RWPE2 (cell line): ENCODE results near the gene TSHZ2.

ENCODE experiments used
- ATAC-seq: fragments of 200-7000 bp; cut with Tn5 transposase; 3 replicates; pipeline ENCODE4 v1.9.1; 2021; ENCODE audit warnings: low read depth
- DNase-seq: peaks from one replicate; pipeline ENCODE4 v3.0.0-alpha.2; 2020; ENCODE audit warnings: low spot score
- H3K27ac ChIP-seq: fragments of 450-650 bp; 2 replicates; pipeline ENCODE4 v1.5.1; 2017; ENCODE audit warnings: mild to moderate bottlenecking; ENCODE audit not compliant: poor library complexity, severe bottlenecking
- H3K27me3 ChIP-seq: fragments of 250-450 bp; sonication (Bioruptor Pico); 2 replicates; pipeline ENCODE4 v1.5.1; 2021; ENCODE audit warnings: mild to moderate bottlenecking, moderate library complexity; ENCODE audit not compliant: insufficient read depth, poor library complexity, severe bottlenecking
- H3K36me3 ChIP-seq: fragments of 250-450 bp; sonication (Bioruptor Pico); 2 replicates; pipeline ENCODE4 v1.5.1; 2020; ENCODE audit warnings: low read depth, mild to moderate bottlenecking, moderate library complexity
- H3K4me1 ChIP-seq: fragments of 250-450 bp; sonication (Bioruptor Pico); 2 replicates; pipeline ENCODE4 v1.5.1; 2021; ENCODE audit warnings: mild to moderate bottlenecking, moderate library complexity; ENCODE audit not compliant: insufficient read depth, poor library complexity, severe bottlenecking
- H3K4me3 ChIP-seq: fragments of 250-450 bp; sonication (Bioruptor Pico); 2 replicates; pipeline ENCODE4 v1.5.1; 2021; ENCODE audit warnings: mild to moderate bottlenecking, moderate library complexity; ENCODE audit not compliant: severe bottlenecking
- H3K9me3 ChIP-seq: fragments of 250-450 bp; sonication (Bioruptor Pico); 2 replicates; pipeline ENCODE4 v1.5.1; 2021; ENCODE audit warnings: mild to moderate bottlenecking, moderate library complexity; ENCODE audit not compliant: severe bottlenecking
- TF ChIP-seq, protein P1 (sequence below): fragments of 450-650 bp; IDR thresholded peaks from one replicate; pipeline ENCODE4 v1.5.1; 2017; ENCODE audit warnings: mild to moderate bottlenecking, moderate library complexity; ENCODE audit not compliant: poor library complexity, severe bottlenecking

Gene TSHZ2

DNA sequence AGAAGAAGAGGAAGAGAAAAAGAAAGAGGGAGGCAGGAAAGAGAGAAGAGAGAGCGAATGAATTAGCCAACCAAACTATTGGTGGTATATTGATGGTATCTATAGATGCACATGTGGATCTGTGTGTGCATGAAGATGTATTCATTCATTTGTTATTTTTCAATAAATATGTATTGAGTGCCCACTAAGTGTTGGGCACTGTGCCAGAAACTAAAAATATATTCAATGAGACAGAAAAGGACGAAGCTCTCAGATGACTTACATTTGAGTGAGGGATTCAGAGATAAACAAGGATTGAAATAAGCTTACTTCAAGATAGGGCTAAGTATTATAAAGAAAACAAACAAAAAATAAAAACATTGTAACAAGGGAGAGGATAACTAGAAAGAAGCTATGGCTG, 154.9 kb downstream of the TSHZ2 start:
- Histone ChIP-seq H3K4me1 (no peaks in the 10 kb centered on the region), H3K27ac (no peak overlapping the region), H3K36me3 (no peaks in the 10 kb centered on the region), H3K27me3 (no peaks in the 10 kb centered on the region), H3K9me3 (no peaks in the 10 kb centered on the region), H3K4me3 (no peak overlapping the region)
- ATAC-seq (no peak), DNase-seq (no peak)
- TF ChIP-seq, protein P1, sequence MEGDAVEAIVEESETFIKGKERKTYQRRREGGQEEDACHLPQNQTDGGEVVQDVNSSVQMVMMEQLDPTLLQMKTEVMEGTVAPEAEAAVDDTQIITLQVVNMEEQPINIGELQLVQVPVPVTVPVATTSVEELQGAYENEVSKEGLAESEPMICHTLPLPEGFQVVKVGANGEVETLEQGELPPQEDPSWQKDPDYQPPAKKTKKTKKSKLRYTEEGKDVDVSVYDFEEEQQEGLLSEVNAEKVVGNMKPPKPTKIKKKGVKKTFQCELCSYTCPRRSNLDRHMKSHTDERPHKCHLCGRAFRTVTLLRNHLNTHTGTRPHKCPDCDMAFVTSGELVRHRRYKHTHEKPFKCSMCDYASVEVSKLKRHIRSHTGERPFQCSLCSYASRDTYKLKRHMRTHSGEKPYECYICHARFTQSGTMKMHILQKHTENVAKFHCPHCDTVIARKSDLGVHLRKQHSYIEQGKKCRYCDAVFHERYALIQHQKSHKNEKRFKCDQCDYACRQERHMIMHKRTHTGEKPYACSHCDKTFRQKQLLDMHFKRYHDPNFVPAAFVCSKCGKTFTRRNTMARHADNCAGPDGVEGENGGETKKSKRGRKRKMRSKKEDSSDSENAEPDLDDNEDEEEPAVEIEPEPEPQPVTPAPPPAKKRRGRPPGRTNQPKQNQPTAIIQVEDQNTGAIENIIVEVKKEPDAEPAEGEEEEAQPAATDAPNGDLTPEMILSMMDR, result no peak

DNA sequence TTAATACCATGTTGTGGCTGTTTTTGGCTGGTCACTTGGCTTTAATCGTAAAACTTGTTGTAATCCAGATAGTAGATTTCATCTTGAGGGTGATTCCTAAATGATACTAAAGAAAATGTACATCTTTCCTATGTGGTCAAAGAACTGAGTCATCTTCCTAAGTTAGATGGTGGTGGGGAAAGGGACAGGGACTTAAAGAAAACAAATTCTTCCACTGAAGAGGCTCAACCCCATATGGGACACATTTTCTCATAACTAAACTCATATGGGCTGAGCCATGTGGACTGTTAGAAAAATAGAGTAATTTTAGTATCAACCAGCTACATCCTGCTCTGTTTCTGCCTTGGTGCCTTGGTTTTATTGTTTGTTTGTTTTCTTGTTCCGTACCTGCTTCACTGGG, 155.8 kb downstream of the TSHZ2 start:
- Histone ChIP-seq H3K9me3 (no peaks in the 10 kb centered on the region), H3K27me3 (no peaks in the 10 kb centered on the region), H3K4me3 (no peak overlapping the region), H3K4me1 (no peaks in the 10 kb centered on the region), H3K36me3 (no peaks in the 10 kb centered on the region), H3K27ac (no peak overlapping the region)
- DNase-seq (no peak), ATAC-seq (no peak)
- TF ChIP-seq, protein P1, result no peak

DNA sequence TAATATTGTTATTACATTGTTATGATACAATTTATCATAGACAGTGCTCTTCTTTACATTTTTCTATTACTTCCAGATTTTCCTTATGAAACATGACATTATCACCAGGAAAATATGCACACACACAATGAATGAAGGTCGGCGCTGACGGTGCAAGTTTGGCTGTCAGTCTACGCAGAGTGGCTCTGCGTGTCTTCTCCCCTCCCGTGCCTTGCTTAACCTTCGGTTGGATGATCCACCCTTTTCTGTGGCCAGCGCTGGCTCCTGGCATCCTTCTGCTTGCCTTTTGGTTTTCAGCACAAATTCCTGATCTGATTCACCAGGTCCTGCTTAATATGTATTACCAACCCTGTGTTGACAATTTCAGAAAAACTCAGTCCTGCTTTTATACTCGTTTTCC, 157.4 kb downstream of the TSHZ2 start:
- ATAC-seq, result no peak
- no peak for DNase-seq

DNA sequence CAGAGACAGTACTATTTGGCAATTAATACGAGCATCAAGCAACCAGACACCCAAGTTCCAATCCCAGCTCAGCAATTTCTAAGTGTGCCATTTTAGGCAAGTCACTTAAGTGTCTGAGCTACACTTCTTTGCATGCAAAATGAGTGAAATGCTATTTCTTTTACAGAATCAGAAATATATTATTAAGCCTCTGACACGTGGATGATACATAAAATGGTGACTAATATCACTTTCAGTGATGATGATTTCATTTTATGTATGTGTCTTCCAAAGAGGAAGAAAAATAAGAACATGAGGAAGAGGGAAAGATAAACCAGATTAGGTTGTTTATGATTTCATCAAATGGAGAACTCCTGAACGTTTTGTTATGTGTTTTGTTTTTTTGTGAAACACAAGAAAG, 158.6 kb downstream of the TSHZ2 start:
- Histone ChIP-seq H3K9me3 (no peaks in the 10 kb centered on the region), H3K36me3 (no peaks in the 10 kb centered on the region), H3K27me3 (no peaks in the 10 kb centered on the region), H3K4me1 (no peaks in the 10 kb centered on the region), H3K4me3 (no peak overlapping the region), H3K27ac (no peak overlapping the region)
- DNase-seq, result no peak
- TF ChIP-seq, protein P1, result no peak
- ATAC-seq, result 0 out of 3 replicates have a peak, but pooled peaks have one; percentile 10

More for the DNA sequence above, 157.4 kb downstream of the TSHZ2 start:
- Histone ChIP-seq H3K4me1 (no peaks in the 10 kb centered on the region), H3K27ac (no peak overlapping the region), H3K4me3 (no peak overlapping the region), H3K36me3 (no peaks in the 10 kb centered on the region), H3K9me3 (no peaks in the 10 kb centered on the region), H3K27me3 (no peaks in the 10 kb centered on the region)
- TF ChIP-seq, protein P1, result no peak

DNA sequence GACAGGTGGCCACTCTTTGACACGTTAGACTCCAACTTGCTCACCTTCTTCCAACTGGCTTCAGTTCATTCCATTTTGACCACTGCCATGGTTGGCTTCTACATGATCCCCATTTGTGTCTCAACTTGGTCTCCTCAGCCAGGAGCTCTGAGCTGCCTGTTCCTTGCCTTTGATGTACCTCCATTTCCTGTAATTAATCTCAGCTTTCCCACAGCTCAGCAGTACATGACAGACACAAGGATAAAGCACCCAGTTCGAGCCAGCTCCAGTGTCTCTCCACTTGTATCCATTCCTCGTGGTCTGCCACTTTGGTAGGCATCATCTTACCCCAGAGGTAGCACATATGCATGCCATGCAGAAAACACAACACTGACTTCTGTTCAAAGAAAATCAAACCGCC, 161.0 kb downstream of the TSHZ2 start:
- H3K4me1 ChIP-seq, result no peaks in the 10 kb centered on the region
- no peaks in the 10 kb centered on the region for H3K36me3 ChIP-seq
- ATAC-seq (no peak), DNase-seq (no peak)
- H3K27me3 ChIP-seq, result no peaks in the 10 kb centered on the region
- TF ChIP-seq, protein P1, result no peak
- H3K27ac ChIP-seq, result no peak overlapping the region
- H3K4me3 ChIP-seq, result no peak overlapping the region
- no peaks in the 10 kb centered on the region for H3K9me3 ChIP-seq
